IPS-18a (cell line): ENCODE results near the gene PRAMEF13.
"Not testable (repeated sequence)": the region's sequence is repeated elsewhere in the genome, so short reads cannot be mapped to it uniquely, and the experiment has no call there.

ENCODE experiments used
- H3K27ac ChIP-seq: one replicate; pipeline ENCODE4 v1.5.1; 2013; ENCODE audit warnings: low read length
- H3K27me3 ChIP-seq: one replicate; pipeline ENCODE4 v1.6.1; 2013; ENCODE audit warnings: mild to moderate bottlenecking, low read length; ENCODE audit not compliant: control insufficient read depth, insufficient read depth
- H3K36me3 ChIP-seq: one replicate; pipeline ENCODE4 v1.6.1; 2013; ENCODE audit warnings: low read depth, low read length; ENCODE audit not compliant: control insufficient read depth
- H3K4me1 ChIP-seq: one replicate; pipeline ENCODE4 v1.6.1; 2013; ENCODE audit warnings: low read depth, low read length; ENCODE audit not compliant: control insufficient read depth
- H3K4me3 ChIP-seq: one replicate; pipeline ENCODE4 v1.5.1; 2013; ENCODE audit warnings: low read length
- H3K9ac ChIP-seq: one replicate; pipeline ENCODE4 v1.6.1; 2013; ENCODE audit warnings: mild to moderate bottlenecking, low read length, moderate library complexity
- H3K9me3 ChIP-seq: one replicate; pipeline ENCODE4 v1.6.1; 2013; ENCODE audit warnings: low read depth, low read length; ENCODE audit not compliant: control insufficient read depth

Gene PRAMEF13

GRCh38 chr1:13230096-13230495, 28.9 kb upstream of the PRAMEF13 start:
- not testable (repeated sequence) for H3K27me3 ChIP-seq, H3K4me3 ChIP-seq
- H3K9me3 ChIP-seq: peaks cover 62% of the 10 kb centered on the region

GRCh38 chr1:13228343-13228781, 27.2 kb upstream of the PRAMEF13 start:
- H3K9ac ChIP-seq: no peak overlapping the region
- H3K36me3 ChIP-seq: no peaks in the 10 kb centered on the region
- no peaks in the 10 kb centered on the region for H3K27me3 ChIP-seq
- no peak overlapping the region for H3K4me3 ChIP-seq
- peaks cover 56% of the 10 kb centered on the region for H3K9me3 ChIP-seq
- H3K4me1 ChIP-seq: no peaks in the 10 kb centered on the region
- H3K27ac ChIP-seq: no peak overlapping the region

More at GRCh38 chr1:13230096-13230495, 28.9 kb upstream of the PRAMEF13 start:
- not testable (repeated sequence) for H3K9ac ChIP-seq, H3K27ac ChIP-seq, H3K36me3 ChIP-seq, H3K4me1 ChIP-seq

- H3K27me3 ChIP-seq, H3K36me3 ChIP-seq, H3K27ac ChIP-seq, H3K9ac ChIP-seq, H3K4me1 ChIP-seq, H3K4me3 ChIP-seq: not testable (repeated sequence)
- peaks cover 49% of the 10 kb centered on the region for H3K9me3 ChIP-seq
Measured at GRCh38 chr1:13227271-13228055, 26.3 kb upstream of the PRAMEF13 start.

GRCh38 chr1:13225675-13226204, 24.5 kb upstream of the PRAMEF13 start, which contains the start of gene PRAMEF18:
Gene PRAMEF18 (minus strand): TSS chr1:13226154. CDS start chr1:13226106, 48 bp downstream.
- H3K27me3 ChIP-seq, H3K27ac ChIP-seq, H3K4me3 ChIP-seq, H3K9ac ChIP-seq, H3K36me3 ChIP-seq, H3K4me1 ChIP-seq: not testable (repeated sequence)
- peaks cover 38% of the 10 kb centered on the region for H3K9me3 ChIP-seq

GRCh38 chr1:13224480-13225060, 23.4 kb upstream of the PRAMEF13 start:
- Histone ChIP-seq H3K9ac (no peak overlapping the region), H3K4me3 (no peak overlapping the region), H3K9me3 (peaks cover 27% of the 10 kb centered on the region), H3K27ac (no peak overlapping the region), H3K36me3 (no peaks in the 10 kb centered on the region), H3K4me1 (no peaks in the 10 kb centered on the region), H3K27me3 (no peaks in the 10 kb centered on the region)

GRCh38 chr1:13222788-13223187, 21.6 kb upstream of the PRAMEF13 start:
- not testable (repeated sequence) for H3K4me1 ChIP-seq, H3K27me3 ChIP-seq, H3K4me3 ChIP-seq, H3K36me3 ChIP-seq, H3K9ac ChIP-seq, H3K27ac ChIP-seq
- peaks cover 14% of the 10 kb centered on the region for H3K9me3 ChIP-seq

GRCh38 chr1:13219203-13219602, 18.0 kb upstream of the PRAMEF13 start:
- not testable (repeated sequence) for H3K4me3 ChIP-seq, H3K27me3 ChIP-seq, H3K9me3 ChIP-seq, H3K36me3 ChIP-seq, H3K9ac ChIP-seq, H3K4me1 ChIP-seq, H3K27ac ChIP-seq

GRCh38 chr1:13216619-13217018, 15.4 kb upstream of the PRAMEF13 start:
- not testable (repeated sequence) for H3K4me3 ChIP-seq, H3K36me3 ChIP-seq, H3K9ac ChIP-seq, H3K9me3 ChIP-seq, H3K27me3 ChIP-seq, H3K27ac ChIP-seq, H3K4me1 ChIP-seq

GRCh38 chr1:13208712-13209111, 7.5 kb upstream of the PRAMEF13 start:
- not testable (repeated sequence) for H3K4me1 ChIP-seq, H3K9ac ChIP-seq, H3K36me3 ChIP-seq, H3K27me3 ChIP-seq, H3K27ac ChIP-seq, H3K9me3 ChIP-seq, H3K4me3 ChIP-seq

- not testable (repeated sequence) for H3K9me3 ChIP-seq, H3K27me3 ChIP-seq, H3K4me1 ChIP-seq, H3K9ac ChIP-seq, H3K4me3 ChIP-seq, H3K27ac ChIP-seq, H3K36me3 ChIP-seq
Measured at GRCh38 chr1:13171548-13171947, 29.7 kb downstream of the PRAMEF13 start, which contains the start of gene PRAMEF9. Gene PRAMEF9 (plus strand): TSS chr1:13171848. CDS start chr1:13175281, 3,433 bp downstream.

- not testable (repeated sequence) for H3K36me3 ChIP-seq, H3K27ac ChIP-seq, H3K9me3 ChIP-seq, H3K4me3 ChIP-seq, H3K4me1 ChIP-seq, H3K27me3 ChIP-seq, H3K9ac ChIP-seq
Measured at GRCh38 chr1:13165531-13165930, 35.7 kb downstream of the PRAMEF13 start, which contains the start of gene HNRNPCL4. Gene HNRNPCL4 (minus strand): TSS chr1:13165631. CDS start chr1:13165467, 164 bp downstream.

- not testable (repeated sequence) for H3K9me3 ChIP-seq, H3K27me3 ChIP-seq, H3K9ac ChIP-seq, H3K4me3 ChIP-seq, H3K27ac ChIP-seq, H3K4me1 ChIP-seq, H3K36me3 ChIP-seq
Measured at GRCh38 chr1:13155909-13156308, 45.3 kb downstream of the PRAMEF13 start, which contains the start of gene PRAMEF26. Gene PRAMEF26 (minus strand): TSS chr1:13156009. CDS start chr1:13153095, 2,914 bp downstream.
